GM12878 (cell line): ENCODE data around the gene TIE1. TPM values are rescaled to one million over a fixed set of nuclear protein-coding genes. Genes with fewer than 3 reads are reported as not detected.
A peak's percentile ranks its signal among the peaks of the same experiment; 100 is the strongest.

Source experiments
- CBX3 ChIP-seq: fragments of 200-600 bp; sonication (generic); IDR thresholded peaks from 2 replicates; pipeline ENCODE4 v1.6.1; 2016; ENCODE audit warnings: low read depth, borderline replicate concordance
- CREB1 ChIP-seq: IDR thresholded peaks from 2 replicates; pipeline ENCODE4 v1.6.1; 2012; ENCODE audit warnings: low read depth, mild to moderate bottlenecking, inconsistent platforms
- DPF2 ChIP-seq: fragments of 450-650 bp; IDR thresholded peaks from 2 replicates; pipeline ENCODE4 v1.6.1; 2017; ENCODE audit warnings: mild to moderate bottlenecking
- EZH2 ChIP-seq: IDR thresholded peaks from 2 replicates; pipeline ENCODE4 v1.6.1; 2012; ENCODE audit warnings: low read depth, mild to moderate bottlenecking, control low read depth, inconsistent platforms, low read length, borderline replicate concordance; ENCODE audit not compliant: control insufficient read depth
- MYB ChIP-seq: fragments of 150-350 bp; IDR thresholded peaks from 2 replicates; pipeline ENCODE4 v1.6.1; 2014; ENCODE audit warnings: mild to moderate bottlenecking, low read depth, low read length, borderline replicate concordance
- NR2C1 ChIP-seq: fragments of 450-650 bp; IDR thresholded peaks from 2 replicates; pipeline ENCODE4 v1.6.1; 2017; ENCODE audit warnings: antibody characterized with exemption, mild to moderate bottlenecking, moderate library complexity
- ZNF207 ChIP-seq: fragments of 450-650 bp; IDR thresholded peaks from 2 replicates; pipeline ENCODE4 v1.6.1; 2014; ENCODE audit warnings: antibody characterized with exemption, mild to moderate bottlenecking, borderline replicate concordance
- ZNF274 ChIP-seq: IDR thresholded peaks from one replicate; pipeline ENCODE4 v1.8.0; 2011; ENCODE audit not compliant: insufficient read length, insufficient read depth
- ZNF384 ChIP-seq: IDR thresholded peaks from 2 replicates; pipeline ENCODE4 v1.6.1; 2012; ENCODE audit warnings: low read depth, mild to moderate bottlenecking, low read length, improper control_type of control experiment, borderline replicate concordance
- ZNF622 ChIP-seq: fragments of 450-650 bp; IDR thresholded peaks from 2 replicates; pipeline ENCODE4 v1.6.1; 2017; ENCODE audit warnings: mild to moderate bottlenecking, inconsistent platforms
- polyA plus RNA-seq, 11 experiments: library from polyadenylated mRNA; depleted of rRNA in 4 of 11; unstranded in 6 of 11; stranded (reverse) in 5 of 11; fragments of >200 nt; fragmentation: Nextera tagmentation in 4 of 11; fragmentation: Illumina TruSeq in 1 of 11; extraction: Ambion mirVana in 4 of 11; extraction: Trizol in 1 of 11; gene quantifications; 1 replicate in 1 of 11; 2 replicates in 10 of 11; pipeline versions ENCODE4 v1.2.1 to v1.2.3, GENCODE V29; 2011 to 2016; ENCODE audit warnings: inconsistent platforms in 2 of 11, missing spikeins in 2 of 11, low read depth in 1 of 11
- total RNA-seq, 4 experiments: library from RNA; depleted of rRNA in 3 of 4; stranded (reverse); fragments of >200 nt in 3 of 4; fragmentation: Illumina TruSeq in 1 of 4; extraction: Trizol in 1 of 4; gene quantifications; 2 replicates each; pipeline versions ENCODE4 v1.2.1 to v1.2.3, GENCODE V29; 2013 to 2021
- TF ChIP-seq, protein P1 (sequence below): IDR thresholded peaks from 2 replicates; pipeline ENCODE4 v1.6.1; 2012; ENCODE audit warnings: improper control_type of control experiment, low read depth, low read length; ENCODE audit not compliant: insufficient replicate concordance
- TF ChIP-seq, protein P2 (sequence below): fragments of 450-650 bp; formaldehyde crosslinking; IDR thresholded peaks from 2 replicates; pipeline ENCODE4 v1.5.0; 2022; ENCODE audit warnings: mild to moderate bottlenecking, missing genetic modification characterization

TIE1 gene
- total and polyA plus RNA-seq, 10 of the 15 experiments (the other 5 are each of a cell fraction or from before 2014, with no cell fraction given), result 0.26 to 3.9 (median 1.3) TPM

DNA sequence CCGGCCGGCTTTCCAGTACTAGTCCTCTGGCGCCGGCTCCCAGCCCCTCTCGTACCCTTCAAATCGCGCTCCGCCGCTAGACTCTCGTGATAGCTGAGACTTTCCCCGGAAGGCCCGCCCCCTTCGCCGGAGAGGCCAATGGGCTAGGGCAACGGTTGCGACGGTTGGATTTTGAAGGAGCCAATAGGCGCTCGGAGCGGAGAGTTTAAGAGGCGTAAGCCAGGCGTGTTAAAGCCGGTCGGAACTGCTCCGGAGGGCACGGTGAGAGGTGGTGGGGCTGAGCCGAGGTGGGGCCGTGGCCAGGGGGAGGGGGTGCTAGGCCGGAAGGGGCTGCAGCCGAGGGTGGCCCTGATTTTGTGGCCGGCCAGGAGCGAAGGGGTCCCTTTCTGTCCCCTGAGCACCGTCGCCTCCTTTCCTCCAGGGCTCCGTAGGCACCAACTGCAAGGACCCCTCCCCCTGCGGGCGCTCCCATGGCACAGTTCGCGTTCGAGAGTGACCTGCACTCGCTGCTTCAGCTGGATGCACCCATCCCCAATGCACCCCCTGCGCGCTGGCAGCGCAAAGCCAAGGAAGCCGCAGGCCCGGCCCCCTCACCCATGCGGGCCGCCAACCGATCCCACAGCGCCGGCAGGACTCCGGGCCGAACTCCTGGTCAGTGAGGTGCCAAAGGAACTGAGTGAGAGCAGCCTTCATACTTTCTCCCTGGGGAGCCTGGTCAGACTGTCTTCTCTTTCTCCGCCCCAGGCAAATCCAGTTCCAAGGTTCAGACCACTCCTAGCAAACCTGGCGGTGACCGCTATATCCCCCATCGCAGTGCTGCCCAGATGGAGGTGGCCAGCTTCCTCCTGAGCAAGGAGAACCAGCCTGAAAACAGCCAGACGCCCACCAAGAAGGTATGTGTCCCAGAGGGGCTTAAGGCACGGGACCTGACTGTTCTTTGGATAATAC, 58.2 kb downstream of the TIE1 start, which contains the start of gene CDC20 (continued):
- TF ChIP-seq, protein P1, sequence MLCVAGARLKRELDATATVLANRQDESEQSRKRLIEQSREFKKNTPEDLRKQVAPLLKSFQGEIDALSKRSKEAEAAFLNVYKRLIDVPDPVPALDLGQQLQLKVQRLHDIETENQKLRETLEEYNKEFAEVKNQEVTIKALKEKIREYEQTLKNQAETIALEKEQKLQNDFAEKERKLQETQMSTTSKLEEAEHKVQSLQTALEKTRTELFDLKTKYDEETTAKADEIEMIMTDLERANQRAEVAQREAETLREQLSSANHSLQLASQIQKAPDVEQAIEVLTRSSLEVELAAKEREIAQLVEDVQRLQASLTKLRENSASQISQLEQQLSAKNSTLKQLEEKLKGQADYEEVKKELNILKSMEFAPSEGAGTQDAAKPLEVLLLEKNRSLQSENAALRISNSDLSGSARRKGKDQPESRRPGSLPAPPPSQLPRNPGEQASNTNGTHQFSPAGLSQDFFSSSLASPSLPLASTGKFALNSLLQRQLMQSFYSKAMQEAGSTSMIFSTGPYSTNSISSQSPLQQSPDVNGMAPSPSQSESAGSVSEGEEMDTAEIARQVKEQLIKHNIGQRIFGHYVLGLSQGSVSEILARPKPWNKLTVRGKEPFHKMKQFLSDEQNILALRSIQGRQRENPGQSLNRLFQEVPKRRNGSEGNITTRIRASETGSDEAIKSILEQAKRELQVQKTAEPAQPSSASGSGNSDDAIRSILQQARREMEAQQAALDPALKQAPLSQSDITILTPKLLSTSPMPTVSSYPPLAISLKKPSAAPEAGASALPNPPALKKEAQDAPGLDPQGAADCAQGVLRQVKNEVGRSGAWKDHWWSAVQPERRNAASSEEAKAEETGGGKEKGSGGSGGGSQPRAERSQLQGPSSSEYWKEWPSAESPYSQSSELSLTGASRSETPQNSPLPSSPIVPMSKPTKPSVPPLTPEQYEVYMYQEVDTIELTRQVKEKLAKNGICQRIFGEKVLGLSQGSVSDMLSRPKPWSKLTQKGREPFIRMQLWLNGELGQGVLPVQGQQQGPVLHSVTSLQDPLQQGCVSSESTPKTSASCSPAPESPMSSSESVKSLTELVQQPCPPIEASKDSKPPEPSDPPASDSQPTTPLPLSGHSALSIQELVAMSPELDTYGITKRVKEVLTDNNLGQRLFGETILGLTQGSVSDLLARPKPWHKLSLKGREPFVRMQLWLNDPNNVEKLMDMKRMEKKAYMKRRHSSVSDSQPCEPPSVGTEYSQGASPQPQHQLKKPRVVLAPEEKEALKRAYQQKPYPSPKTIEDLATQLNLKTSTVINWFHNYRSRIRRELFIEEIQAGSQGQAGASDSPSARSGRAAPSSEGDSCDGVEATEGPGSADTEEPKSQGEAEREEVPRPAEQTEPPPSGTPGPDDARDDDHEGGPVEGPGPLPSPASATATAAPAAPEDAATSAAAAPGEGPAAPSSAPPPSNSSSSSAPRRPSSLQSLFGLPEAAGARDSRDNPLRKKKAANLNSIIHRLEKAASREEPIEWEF, result no peak
- TF ChIP-seq ZNF207 (no peak), NR2C1 (no peak), EZH2 (no peak), CREB1 (peak; percentile 77), DPF2 (no peak), ZNF274 (no peak), MYB (peak; percentile 83), ZNF622 (no peak), ZNF384 (no peak), CBX3 (no peak)
- TF ChIP-seq, protein P2, sequence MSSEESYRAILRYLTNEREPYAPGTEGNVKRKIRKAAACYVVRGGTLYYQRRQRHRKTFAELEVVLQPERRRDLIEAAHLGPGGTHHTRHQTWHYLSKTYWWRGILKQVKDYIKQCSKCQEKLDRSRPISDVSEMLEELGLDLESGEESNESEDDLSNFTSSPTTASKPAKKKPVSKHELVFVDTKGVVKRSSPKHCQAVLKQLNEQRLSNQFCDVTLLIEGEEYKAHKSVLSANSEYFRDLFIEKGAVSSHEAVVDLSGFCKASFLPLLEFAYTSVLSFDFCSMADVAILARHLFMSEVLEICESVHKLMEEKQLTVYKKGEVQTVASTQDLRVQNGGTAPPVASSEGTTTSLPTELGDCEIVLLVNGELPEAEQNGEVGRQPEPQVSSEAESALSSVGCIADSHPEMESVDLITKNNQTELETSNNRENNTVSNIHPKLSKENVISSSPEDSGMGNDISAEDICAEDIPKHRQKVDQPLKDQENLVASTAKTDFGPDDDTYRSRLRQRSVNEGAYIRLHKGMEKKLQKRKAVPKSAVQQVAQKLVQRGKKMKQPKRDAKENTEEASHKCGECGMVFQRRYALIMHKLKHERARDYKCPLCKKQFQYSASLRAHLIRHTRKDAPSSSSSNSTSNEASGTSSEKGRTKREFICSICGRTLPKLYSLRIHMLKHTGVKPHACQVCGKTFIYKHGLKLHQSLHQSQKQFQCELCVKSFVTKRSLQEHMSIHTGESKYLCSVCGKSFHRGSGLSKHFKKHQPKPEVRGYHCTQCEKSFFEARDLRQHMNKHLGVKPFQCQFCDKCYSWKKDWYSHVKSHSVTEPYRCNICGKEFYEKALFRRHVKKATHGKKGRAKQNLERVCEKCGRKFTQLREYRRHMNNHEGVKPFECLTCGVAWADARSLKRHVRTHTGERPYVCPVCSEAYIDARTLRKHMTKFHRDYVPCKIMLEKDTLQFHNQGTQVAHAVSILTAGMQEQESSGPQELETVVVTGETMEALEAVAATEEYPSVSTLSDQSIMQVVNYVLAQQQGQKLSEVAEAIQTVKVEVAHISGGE (CRISPR knock-in tag), result no peak
